ENCODE results near the gene HKDC1. TPM values are rescaled to one million over a fixed set of nuclear protein-coding genes. Genes with fewer than 3 reads are reported as not detected.
"Not testable (repeated sequence)": the region's sequence is repeated elsewhere in the genome, so short reads cannot be mapped to it uniquely, and the experiment has no call there.

The HKDC1 gene
- total RNA-seq, 1 experiment from 2014 or later = 0.68 TPM

GRCh38 chr10:69279110-69279509, 59.0 kb downstream of the HKDC1 start:
- Mint-ChIP-seq H3K9me3 (ENCODE audit: unreplicated experiment) (peaks cover 7% of the 10 kb centered on the region), H3K27ac (ENCODE audit: low read depth, unreplicated experiment) (no peak overlapping the region), H3K4me3 (ENCODE audit: unreplicated experiment) (no peak overlapping the region), H3K27me3 (ENCODE audit: insufficient read depth, unreplicated experiment) (no peaks in the 10 kb centered on the region), H3K36me3 (ENCODE audit: insufficient read depth, unreplicated experiment) (no peaks in the 10 kb centered on the region), H3K4me1 (ENCODE audit: insufficient read depth, unreplicated experiment) (no peaks in the 10 kb centered on the region)
- ChIA-PET CTCF (interaction anchor here (0.9 kb wide), 1 partner anchor 16 kb away, joined by 3 read pairs; no protein-coding TSS in a partner anchor), POLR2A (no interaction called here)
- DNase-seq (ENCODE audit: unreplicated experiment) = no peak
- TF ChIP-seq CTCF (IDR thresholded peaks at IDR 0.05; ENCODE audit: unreplicated experiment) = no peak
- BruUV-seq (replicated peaks) = no TSS peak
- intact Hi-C loops (cut with micrococcal nuclease) = no loop called here

GRCh38 chr10:69281507-69282413, 61.6 kb downstream of the HKDC1 start:
- Mint-ChIP-seq H3K4me3 (ENCODE audit: unreplicated experiment) (no peak overlapping the region), H3K4me1 (ENCODE audit: insufficient read depth, unreplicated experiment) (no peaks in the 10 kb centered on the region), H3K27me3 (ENCODE audit: insufficient read depth, unreplicated experiment) (no peaks in the 10 kb centered on the region), H3K9me3 (ENCODE audit: unreplicated experiment) (peaks cover 7% of the 10 kb centered on the region), H3K36me3 (ENCODE audit: insufficient read depth, unreplicated experiment) (no peaks in the 10 kb centered on the region), H3K27ac (ENCODE audit: low read depth, unreplicated experiment) (no peak overlapping the region)
- CTCF ChIA-PET = no interaction called here
- POLR2A ChIA-PET = no interaction called here
- intact Hi-C loops (cut with micrococcal nuclease) = no loop called here
- no TSS peak for BruUV-seq (replicated peaks)
- DNase-seq (ENCODE audit: unreplicated experiment) = no peak
- no peak for TF ChIP-seq CTCF (IDR thresholded peaks at IDR 0.05; ENCODE audit: unreplicated experiment)

GRCh38 chr10:69284402-69284801, 64.3 kb downstream of the HKDC1 start:
- H3K27me3 Mint-ChIP-seq (ENCODE audit: insufficient read depth, unreplicated experiment); intact Hi-C loops (cut with micrococcal nuclease); H3K4me1 Mint-ChIP-seq (ENCODE audit: insufficient read depth, unreplicated experiment); H3K4me3 Mint-ChIP-seq (ENCODE audit: unreplicated experiment); H3K9me3 Mint-ChIP-seq (ENCODE audit: unreplicated experiment); H3K36me3 Mint-ChIP-seq (ENCODE audit: insufficient read depth, unreplicated experiment); H3K27ac Mint-ChIP-seq (ENCODE audit: low read depth, unreplicated experiment); BruUV-seq (replicated peaks); DNase-seq (ENCODE audit: unreplicated experiment): not testable (repeated sequence)
- ChIA-PET CTCF (interaction anchor here (1.2 kb wide), 1 partner anchor 25 kb away, joined by 3 read pairs; no protein-coding TSS in a partner anchor), POLR2A (interaction anchor here (0.7 kb wide), 1 partner anchor 18 kb away, joined by 3 read pairs; no protein-coding TSS in a partner anchor)

GRCh38 chr10:69285699-69286098, 65.6 kb downstream of the HKDC1 start:
- ChIA-PET POLR2A (interaction anchor here (0.7 kb wide), 1 partner anchor 9 kb away, joined by 3 read pairs; no protein-coding TSS in a partner anchor), CTCF (interaction anchor here (1.1 kb wide), 1 partner anchor 108 kb away, joined by 4 read pairs; no protein-coding TSS in a partner anchor)
- H3K4me3 Mint-ChIP-seq (ENCODE audit: unreplicated experiment) = no peak overlapping the region
- no peak overlapping the region for H3K27ac Mint-ChIP-seq (ENCODE audit: low read depth, unreplicated experiment)
- DNase-seq (ENCODE audit: unreplicated experiment) = no peak
- H3K4me1 Mint-ChIP-seq (ENCODE audit: insufficient read depth, unreplicated experiment) = no peaks in the 10 kb centered on the region
- no peak for TF ChIP-seq CTCF (IDR thresholded peaks at IDR 0.05; ENCODE audit: unreplicated experiment)
- peaks cover 7% of the 10 kb centered on the region for H3K9me3 Mint-ChIP-seq (ENCODE audit: unreplicated experiment)
- no peaks in the 10 kb centered on the region for H3K27me3 Mint-ChIP-seq (ENCODE audit: insufficient read depth, unreplicated experiment)
- H3K36me3 Mint-ChIP-seq (ENCODE audit: insufficient read depth, unreplicated experiment) = no peaks in the 10 kb centered on the region
- no TSS peak for BruUV-seq (replicated peaks)
- intact Hi-C loops (cut with micrococcal nuclease) = no loop called here

Measured in MCF 10A (cell line).